Upper lobe of left lung (tissue), 6 donors: ENCODE measurements around the gene MCU. TPM values are rescaled to one million over a fixed set of nuclear protein-coding genes. Genes with fewer than 3 reads are reported as not detected.
A peak's percentile ranks its signal among the peaks of the same experiment; 100 is the strongest.
"Not testable (repeated sequence)": the region's sequence is repeated elsewhere in the genome, so short reads cannot be mapped to it uniquely, and the experiment has no call there.

ENCODE experiments used
- ATAC-seq, 2 donors: fragments of 200-7000 bp; cut with Tn5 transposase; one replicate each; pipeline ENCODE4 v1.9.1; 2022; ENCODE audit warnings: mild to moderate bottlenecking in 2 of 2, moderate library complexity in 2 of 2; ENCODE audit not compliant: low FRiP score in 2 of 2
- DNase-seq, 2 donors: peaks; one replicate each; pipeline ENCODE4 v3.0.0-alpha.2; 2019 to 2020
- H3K27ac ChIP-seq, 4 donors: fragments of 200-600 bp; sonication (generic); one replicate each; pipeline ENCODE4 v1.5.1; 2016 to 2019
- H3K27me3 ChIP-seq, 4 donors: fragments of 200-600 bp; sonication (generic); one replicate each; pipeline ENCODE4 v1.5.1; 2017 to 2019
- H3K36me3 ChIP-seq, 4 donors: fragments of 200-600 bp; sonication (generic); one replicate each; pipeline ENCODE4 v1.5.1; 2016 to 2019
- H3K4me1 ChIP-seq, 4 donors: fragments of 200-600 bp; sonication (generic); one replicate each; pipeline ENCODE4 v1.5.1; 2018 to 2019
- H3K4me3 ChIP-seq, 4 donors: fragments of 200-600 bp; sonication (generic); one replicate each; pipeline ENCODE4 v1.5.1; 2017 to 2019; ENCODE audit warnings: mild to moderate bottlenecking in 2 of 4, moderate library complexity in 1 of 4
- H3K9me3 ChIP-seq, 4 donors: fragments of 200-600 bp; sonication (generic); one replicate each; pipeline ENCODE4 v1.5.1; 2018 to 2019
- CTCF ChIP-seq, 6 experiments: fragments of 450-650 bp in 4 of 6; fragments of 200-600 bp in 2 of 6; sonication (generic) in 2 of 6; IDR thresholded peaks; one replicate each; pipeline ENCODE4 v1.5.1; 2016 to 2019; ENCODE audit warnings: antibody characterized with exemption in 6 of 6
- EP300 ChIP-seq, 4 donors: sonication (generic); formaldehyde crosslinking; IDR thresholded peaks; one replicate each; pipeline ENCODE4 v1.5.1; 2017; ENCODE audit warnings: antibody characterized with exemption in 4 of 4, control low read depth in 2 of 4
- POLR2A ChIP-seq, 4 donors: fragments of 450-650 bp; IDR thresholded peaks; one replicate each; pipeline ENCODE4 v1.5.1; 2016 to 2017; ENCODE audit warnings: antibody characterized with exemption in 4 of 4, mild to moderate bottlenecking in 2 of 4
- POLR2AphosphoS5 ChIP-seq, 2 donors: sonication (generic); formaldehyde crosslinking; IDR thresholded peaks; one replicate each; pipeline ENCODE4 v1.5.1; 2017; ENCODE audit warnings: antibody characterized with exemption in 2 of 2
- WGBS, 2 donors: methylation state at CpG; one replicate each; pipeline ENCODE4 v1.1.5; 2017 to 2018; 5-methylcytosine and 5-hydroxymethylcytosine counted together
- total RNA-seq, 6 donors: library from RNA; depleted of rRNA in 4 of 6; stranded (reverse); fragments of >200 nt in 4 of 6; gene quantifications; one replicate each; pipeline versions ENCODE4 v1.1.0 to v1.2.1, GENCODE V29; 2016 to 2021
- donor health status: DM: no; HTN: no; CAD: no; lungs with moderate emphysema.
- donor health status: DM: no; HTN: yes; CAD: no; lungs with severe emphysema.

Gene MCU
- total RNA-seq, 6 donors from 2014 or later: 28.2 to 50.5 (median 32.1) TPM

- ATAC-seq (no peak), DNase-seq (peak in 1 of 2 donors; percentile 54)
- H3K36me3 ChIP-seq: no peaks in the 10 kb centered on the region
- H3K27me3 ChIP-seq: no peaks in the 10 kb centered on the region
- peaks cover 17 to 43% (median 22%) of the 10 kb centered on the region in 4 donors for H3K4me1 ChIP-seq
- no peak for TF ChIP-seq CTCF (IDR thresholded peaks at IDR 0.05)
- TF ChIP-seq POLR2A (IDR thresholded peaks at IDR 0.05): no peak
- no peak for TF ChIP-seq EP300 (IDR thresholded peaks at IDR 0.05)
- no peak for TF ChIP-seq POLR2AphosphoS5 (IDR thresholded peaks at IDR 0.05)
- H3K27ac ChIP-seq: no peak overlapping the region
- no peak overlapping the region for H3K4me3 ChIP-seq
- H3K9me3 ChIP-seq: no peaks in the 10 kb centered on the region
These were observed 5.8 kb downstream of the MCU start for GRCh38 chr10:72697716-72698115.

GRCh38 chr10:72702465-72702864 is 10.5 kb downstream of the MCU start:
- 74 to 77% methylated on average over 4 to 5 of the region's 5 CpGs for WGBS, 2 donors
- not testable (repeated sequence) for H3K9me3 ChIP-seq, H3K4me3 ChIP-seq, H3K36me3 ChIP-seq, H3K27me3 ChIP-seq, H3K27ac ChIP-seq
- ATAC-seq: peak in 1 of 2 donors; percentile 35
- peak in 1 of 2 donors; percentile 49 for DNase-seq
- peaks cover 0 to 15% (median 0%) of the 10 kb centered on the region in 4 donors for H3K4me1 ChIP-seq

DNA sequence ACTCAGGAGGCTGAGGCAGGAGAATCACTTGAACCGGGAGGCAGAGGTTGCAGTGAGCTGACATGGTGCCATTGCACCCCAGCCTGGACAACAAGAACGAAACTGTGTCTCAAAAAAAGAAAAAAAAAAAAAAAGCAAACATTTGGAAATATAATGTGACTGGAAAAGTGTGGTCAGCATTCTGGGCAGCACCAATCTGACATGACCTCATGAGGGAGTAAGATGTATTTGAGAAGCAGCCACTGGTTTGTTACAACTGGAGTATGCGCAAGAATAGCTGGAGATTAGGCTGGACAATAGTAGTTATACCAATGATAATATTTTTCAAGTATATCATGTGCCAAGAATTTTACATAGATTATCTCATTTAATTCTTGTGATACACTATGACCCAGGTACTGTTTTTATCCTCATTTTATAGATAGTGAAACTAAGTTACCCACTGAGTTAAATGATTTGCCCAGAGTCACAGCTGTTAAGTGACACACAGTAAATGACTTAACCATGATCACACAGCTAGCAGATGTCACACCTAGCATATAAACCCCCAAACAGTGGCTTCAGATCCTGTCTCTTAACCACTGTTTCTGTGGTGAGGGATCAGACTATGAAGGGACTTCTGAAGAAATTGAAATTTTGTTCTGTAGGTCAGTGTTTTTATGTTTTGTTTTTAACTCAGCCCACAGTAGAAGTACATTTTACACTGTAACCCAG is 11.1 kb downstream of the MCU start:
- Histone ChIP-seq H3K36me3 (no peaks in the 10 kb centered on the region), H3K27me3 (no peaks in the 10 kb centered on the region), H3K9me3 (no peaks in the 10 kb centered on the region), H3K4me3 (no peak overlapping the region), H3K4me1 (peaks cover 0 to 15% (median 2%) of the 10 kb centered on the region in 4 donors), H3K27ac (no peak overlapping the region)
- DNase-seq (no peak), ATAC-seq (peak in 1 of 2 donors; percentile 82)
- 79 to 93% methylated on average over 3 of the region's 3 CpGs for WGBS, 2 donors
- TF ChIP-seq POLR2AphosphoS5 (IDR thresholded peaks at IDR 0.05) (no peak), CTCF (IDR thresholded peaks at IDR 0.05) (no peak), POLR2A (IDR thresholded peaks at IDR 0.05) (no peak), EP300 (IDR thresholded peaks at IDR 0.05) (no peak)

DNA sequence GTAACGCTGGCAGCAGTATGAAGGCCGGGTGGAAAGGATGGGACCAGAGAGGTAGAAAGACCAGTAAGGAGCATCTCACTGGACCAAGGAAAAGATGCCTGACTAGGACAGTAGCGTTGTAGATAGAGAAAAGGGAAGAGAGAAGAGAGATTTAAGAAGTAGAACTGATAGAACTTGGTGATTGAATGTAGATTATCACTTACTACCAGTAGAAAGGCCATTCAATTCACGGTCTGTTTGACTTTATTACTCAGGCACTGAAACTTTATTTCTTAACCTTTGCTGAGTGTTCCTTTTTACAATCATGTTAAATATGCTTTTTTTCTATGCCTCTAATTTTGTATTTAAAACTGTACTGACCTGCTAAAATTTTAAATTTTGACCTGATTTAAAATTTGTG is 12.2 kb downstream of the MCU start:
- no peak for DNase-seq
- TF ChIP-seq EP300 (IDR thresholded peaks at IDR 0.05) (no peak), CTCF (IDR thresholded peaks at IDR 0.05) (no peak), POLR2A (IDR thresholded peaks at IDR 0.05) (no peak), POLR2AphosphoS5 (IDR thresholded peaks at IDR 0.05) (no peak)
- Histone ChIP-seq H3K9me3 (no peaks in the 10 kb centered on the region), H3K27me3 (no peaks in the 10 kb centered on the region), H3K36me3 (no peaks in the 10 kb centered on the region), H3K4me3 (no peak overlapping the region), H3K27ac (no peak overlapping the region), H3K4me1 (peaks cover 11 to 25% (median 11%) of the 10 kb centered on the region in 4 donors)
- no peak for ATAC-seq
- WGBS, 2 donors: 91 to 93% methylated on average over 4 of the region's 4 CpGs

DNA sequence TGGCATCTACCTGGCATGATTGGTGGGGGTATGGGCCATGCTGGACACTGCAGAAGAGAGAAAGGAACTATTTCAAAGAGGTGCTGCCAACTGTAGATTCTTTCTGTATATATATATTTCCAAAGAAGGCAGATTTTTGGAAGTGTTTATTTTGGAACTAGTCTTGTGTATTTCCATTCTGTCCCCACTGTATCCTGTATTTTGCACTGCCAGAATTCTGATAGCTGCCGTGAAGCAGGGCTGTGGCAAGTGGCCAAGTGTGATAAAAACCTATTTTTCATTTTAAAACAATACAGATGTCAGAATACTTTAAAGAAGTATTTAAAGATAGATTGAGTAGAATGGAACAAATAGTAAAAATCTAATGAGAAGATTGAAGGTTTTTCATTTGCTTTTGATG is 17.1 kb downstream of the MCU start:
- peaks cover 21 to 41% (median 22%) of the 10 kb centered on the region in 4 donors for H3K4me1 ChIP-seq
- H3K36me3 ChIP-seq: no peaks in the 10 kb centered on the region
- H3K27ac ChIP-seq: peak overlapping the region in 1 of 4 donors; percentile 40
- ATAC-seq (no peak), DNase-seq (no peak)
- WGBS, 2 donors: 19 to 26% methylated on average over 1 of the region's 1 CpG
- H3K4me3 ChIP-seq: no peak overlapping the region
- no peaks in the 10 kb centered on the region for H3K27me3 ChIP-seq
- H3K9me3 ChIP-seq: no peaks in the 10 kb centered on the region
- TF ChIP-seq CTCF (IDR thresholded peaks at IDR 0.05): no peak
- no peak for TF ChIP-seq POLR2A (IDR thresholded peaks at IDR 0.05)
- no peak for TF ChIP-seq EP300 (IDR thresholded peaks at IDR 0.05)
- no peak for TF ChIP-seq POLR2AphosphoS5 (IDR thresholded peaks at IDR 0.05)
